Measurements from ENCODE around the gene RBM17.

DNA sequence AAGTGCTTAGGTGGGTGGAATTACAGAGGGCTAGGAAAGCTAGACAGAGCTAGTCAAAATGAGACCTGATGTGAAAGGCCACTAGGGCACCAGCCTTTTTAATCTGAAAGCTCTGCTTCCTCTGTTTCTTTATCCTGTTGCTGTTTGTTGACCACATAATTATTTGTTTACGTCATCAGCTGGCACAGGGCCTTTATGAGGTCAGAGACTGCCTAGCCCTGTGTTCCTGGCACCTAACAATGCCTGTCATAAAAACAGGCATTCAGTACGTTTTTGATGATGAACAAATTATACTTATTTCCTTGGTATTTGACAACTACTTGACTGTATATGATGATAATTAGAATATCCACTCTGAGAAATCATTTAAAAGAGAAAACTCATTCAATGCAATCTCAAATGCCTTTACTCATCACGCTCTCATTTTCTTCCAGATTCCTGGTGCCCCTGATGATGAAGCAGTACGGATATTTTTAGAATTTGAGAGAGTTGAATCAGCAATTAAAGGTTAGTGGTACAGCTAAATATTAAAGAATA, 26.0 kb downstream of the RBM17 start:
- TF ChIP-seq, protein P1, sequence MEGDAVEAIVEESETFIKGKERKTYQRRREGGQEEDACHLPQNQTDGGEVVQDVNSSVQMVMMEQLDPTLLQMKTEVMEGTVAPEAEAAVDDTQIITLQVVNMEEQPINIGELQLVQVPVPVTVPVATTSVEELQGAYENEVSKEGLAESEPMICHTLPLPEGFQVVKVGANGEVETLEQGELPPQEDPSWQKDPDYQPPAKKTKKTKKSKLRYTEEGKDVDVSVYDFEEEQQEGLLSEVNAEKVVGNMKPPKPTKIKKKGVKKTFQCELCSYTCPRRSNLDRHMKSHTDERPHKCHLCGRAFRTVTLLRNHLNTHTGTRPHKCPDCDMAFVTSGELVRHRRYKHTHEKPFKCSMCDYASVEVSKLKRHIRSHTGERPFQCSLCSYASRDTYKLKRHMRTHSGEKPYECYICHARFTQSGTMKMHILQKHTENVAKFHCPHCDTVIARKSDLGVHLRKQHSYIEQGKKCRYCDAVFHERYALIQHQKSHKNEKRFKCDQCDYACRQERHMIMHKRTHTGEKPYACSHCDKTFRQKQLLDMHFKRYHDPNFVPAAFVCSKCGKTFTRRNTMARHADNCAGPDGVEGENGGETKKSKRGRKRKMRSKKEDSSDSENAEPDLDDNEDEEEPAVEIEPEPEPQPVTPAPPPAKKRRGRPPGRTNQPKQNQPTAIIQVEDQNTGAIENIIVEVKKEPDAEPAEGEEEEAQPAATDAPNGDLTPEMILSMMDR (IDR thresholded peaks at IDR 0.05; ENCODE audit: borderline replicate concordance, extremely low read depth, low read length, poor library complexity, severe bottlenecking), result no peak
- no peak for TF ChIP-seq EZH2 (IDR thresholded peaks at IDR 0.05; ENCODE audit: borderline replicate concordance, low read depth, low read length, severe bottlenecking)

Data from DND-41 (cell line).